22Rv1 (cell line): ENCODE data around the gene PRDM11.

Experiments used
- H3K27ac ChIP-seq: fragments of 450-650 bp; 2 replicates; pipeline ENCODE4 v1.5.1; 2017
- ZFX ChIP-seq: fragments of 450-650 bp; IDR thresholded peaks from 2 replicates; pipeline ENCODE4 v1.6.1; 2017; ENCODE audit warnings: antibody characterized with exemption, borderline replicate concordance
- TF ChIP-seq, protein P1 (sequence below): fragments of 450-650 bp; IDR thresholded peaks from 2 replicates; pipeline ENCODE4 v1.5.1; 2017; ENCODE audit warnings: mild to moderate bottlenecking

The PRDM11 gene

DNA sequence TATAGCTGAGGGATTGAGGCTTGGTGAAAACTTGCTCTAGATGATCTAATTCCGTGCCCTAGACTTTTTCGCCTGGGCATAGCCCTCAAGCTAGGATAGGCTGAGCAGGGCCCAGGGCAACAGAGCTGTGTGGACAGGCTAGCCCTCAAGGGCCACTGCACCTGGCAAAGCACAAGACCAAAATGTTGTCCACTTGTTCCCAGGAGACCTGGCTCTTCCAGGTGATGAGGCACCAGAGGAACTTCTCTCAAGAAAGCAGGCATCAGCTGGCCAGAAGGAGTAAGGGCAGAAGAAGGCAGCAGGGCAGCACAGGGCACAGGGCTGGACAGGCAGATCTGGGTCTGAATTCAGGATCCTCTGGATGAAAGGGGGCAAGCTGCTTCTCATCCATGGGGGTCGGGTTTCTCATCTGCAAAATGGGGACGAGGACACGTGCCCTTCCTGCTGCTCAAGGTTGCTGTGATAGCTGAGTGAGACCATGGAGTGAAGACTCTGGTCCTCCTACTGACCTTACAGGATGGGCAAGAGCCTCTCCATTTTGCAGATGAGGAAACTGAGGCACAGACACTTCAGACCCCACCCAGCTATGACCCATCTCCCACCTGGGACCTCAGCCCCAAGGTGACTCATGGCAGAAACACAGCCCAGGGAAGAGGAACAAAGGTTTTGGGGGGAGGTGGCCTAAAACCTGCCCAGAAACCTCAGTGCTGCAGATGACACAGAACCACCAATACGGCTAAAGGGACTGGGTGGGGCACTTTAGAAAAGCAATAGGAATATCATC is 42.2 kb upstream of the PRDM11 start:
- TF ChIP-seq, protein P1, sequence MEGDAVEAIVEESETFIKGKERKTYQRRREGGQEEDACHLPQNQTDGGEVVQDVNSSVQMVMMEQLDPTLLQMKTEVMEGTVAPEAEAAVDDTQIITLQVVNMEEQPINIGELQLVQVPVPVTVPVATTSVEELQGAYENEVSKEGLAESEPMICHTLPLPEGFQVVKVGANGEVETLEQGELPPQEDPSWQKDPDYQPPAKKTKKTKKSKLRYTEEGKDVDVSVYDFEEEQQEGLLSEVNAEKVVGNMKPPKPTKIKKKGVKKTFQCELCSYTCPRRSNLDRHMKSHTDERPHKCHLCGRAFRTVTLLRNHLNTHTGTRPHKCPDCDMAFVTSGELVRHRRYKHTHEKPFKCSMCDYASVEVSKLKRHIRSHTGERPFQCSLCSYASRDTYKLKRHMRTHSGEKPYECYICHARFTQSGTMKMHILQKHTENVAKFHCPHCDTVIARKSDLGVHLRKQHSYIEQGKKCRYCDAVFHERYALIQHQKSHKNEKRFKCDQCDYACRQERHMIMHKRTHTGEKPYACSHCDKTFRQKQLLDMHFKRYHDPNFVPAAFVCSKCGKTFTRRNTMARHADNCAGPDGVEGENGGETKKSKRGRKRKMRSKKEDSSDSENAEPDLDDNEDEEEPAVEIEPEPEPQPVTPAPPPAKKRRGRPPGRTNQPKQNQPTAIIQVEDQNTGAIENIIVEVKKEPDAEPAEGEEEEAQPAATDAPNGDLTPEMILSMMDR, result no peak
- TF ChIP-seq ZFX, result no peak
- H3K27ac ChIP-seq, result no peak overlapping the region

DNA sequence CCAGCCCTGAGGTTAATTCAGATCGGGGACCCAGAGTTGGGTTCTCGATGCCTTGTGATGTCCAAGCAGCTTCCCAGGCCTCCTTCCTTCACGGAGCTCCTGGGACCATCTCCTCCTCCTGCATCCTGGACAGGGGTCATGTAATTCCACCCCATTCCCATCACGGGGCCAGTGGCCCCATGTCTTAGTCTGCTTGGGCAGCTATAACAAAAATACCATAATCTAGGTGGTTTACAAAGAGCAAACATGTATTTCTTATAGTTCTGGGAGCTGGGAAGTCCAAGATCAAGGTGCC is 41.7 kb upstream of the PRDM11 start:
- TF ChIP-seq ZFX, result no peak
- TF ChIP-seq, protein P1, result no peak
- H3K27ac ChIP-seq, result no peak overlapping the region

DNA sequence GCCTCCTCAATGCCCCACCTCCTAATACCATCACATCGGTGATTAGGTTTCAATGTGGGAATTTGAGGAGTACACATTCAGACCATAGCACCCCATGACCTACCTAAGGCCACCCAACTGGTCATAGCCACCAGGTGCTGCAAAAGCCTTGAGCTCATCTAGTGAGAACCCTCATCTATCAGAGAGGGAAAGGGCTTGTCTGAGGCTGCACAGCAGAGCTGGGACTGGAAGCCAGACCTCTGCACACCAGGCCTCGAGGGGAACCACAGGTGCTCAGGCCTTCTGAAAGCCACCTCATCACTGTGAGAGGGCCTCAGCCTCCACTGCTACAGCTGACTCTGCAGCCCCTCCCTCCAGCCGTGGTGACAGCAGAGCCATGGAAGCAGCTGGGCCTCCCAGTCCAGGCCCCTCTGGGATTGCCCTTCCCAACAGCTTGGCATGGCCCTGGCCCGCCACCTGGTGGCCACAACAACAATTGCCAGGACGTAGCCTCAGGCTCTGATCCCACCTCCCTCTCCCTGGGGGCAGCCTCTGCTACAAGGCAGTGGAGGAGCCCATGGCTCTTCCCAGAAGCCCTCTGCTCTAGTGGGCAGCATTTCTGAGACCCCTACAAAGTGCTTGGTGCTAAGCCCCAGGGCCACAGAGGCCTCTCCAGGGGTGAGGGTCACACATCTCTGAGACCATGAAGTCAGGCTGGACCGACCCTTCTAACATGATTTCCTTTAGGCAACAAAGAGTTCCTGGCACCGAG is 41.0 kb upstream of the PRDM11 start:
- H3K27ac ChIP-seq, result no peak overlapping the region
- TF ChIP-seq, protein P1, result peak; percentile 93
- no peak for TF ChIP-seq ZFX

DNA sequence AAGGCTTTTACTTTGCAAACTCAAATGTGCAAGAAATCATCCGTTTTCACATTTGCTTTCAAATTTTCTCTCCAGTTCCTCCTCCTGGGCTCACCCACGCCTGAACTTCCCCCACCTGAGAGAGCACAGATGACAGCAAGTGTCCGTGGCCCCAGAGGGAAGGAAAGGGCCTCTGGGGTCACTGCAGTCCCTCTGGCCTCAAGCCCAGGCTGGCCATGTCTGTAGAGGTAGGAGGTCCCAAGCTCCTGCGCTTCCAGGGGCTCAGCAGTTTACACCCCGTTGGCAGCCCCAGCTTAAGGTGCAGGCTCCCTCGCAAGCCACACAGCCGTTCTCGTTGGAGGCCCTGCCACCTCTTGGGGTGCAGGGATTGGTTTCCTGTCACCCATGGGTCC is 40.5 kb upstream of the PRDM11 start:
- no peak overlapping the region for H3K27ac ChIP-seq
- TF ChIP-seq ZFX, result no peak
- TF ChIP-seq, protein P1, result no peak

DNA sequence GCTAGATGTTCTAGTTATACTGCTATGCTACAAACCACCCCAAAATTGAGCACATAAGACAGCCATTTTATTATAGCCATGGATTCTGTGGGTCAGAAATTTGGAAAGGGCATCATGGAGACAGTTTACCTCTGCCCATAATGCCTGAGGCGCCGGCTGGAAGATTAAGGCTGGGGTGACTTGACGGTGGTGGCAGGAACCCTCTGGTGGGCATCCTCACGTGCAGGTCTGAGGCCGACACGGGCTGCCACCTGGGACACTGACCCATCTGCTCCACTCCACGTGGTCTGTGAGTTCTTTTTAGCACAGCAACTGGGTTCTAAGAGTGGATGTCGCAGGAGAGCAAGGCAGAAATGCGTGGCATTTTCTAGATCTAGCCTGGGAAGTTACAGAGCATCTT is 40.0 kb upstream of the PRDM11 start:
- no peak overlapping the region for H3K27ac ChIP-seq
- TF ChIP-seq, protein P1, result no peak
- no peak for TF ChIP-seq ZFX

DNA sequence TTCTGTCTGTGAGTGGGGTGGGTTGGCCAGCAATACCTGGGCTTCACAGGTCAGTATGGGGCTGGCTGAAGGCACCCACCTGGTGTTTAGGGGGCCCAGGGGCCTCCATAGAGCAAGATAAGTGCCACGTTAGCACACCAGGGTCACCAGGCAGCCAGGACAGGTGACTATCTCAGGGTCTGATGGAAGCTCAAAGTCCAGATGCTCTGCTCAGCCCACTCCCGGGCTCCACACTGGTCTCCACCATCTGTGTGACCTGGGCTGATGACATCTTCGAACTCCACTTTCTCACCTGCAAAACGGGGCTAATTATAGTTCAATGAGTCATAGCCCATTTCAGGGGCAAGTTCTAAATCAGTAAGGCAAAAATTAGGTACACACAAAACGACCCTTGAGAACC is 39.4 kb upstream of the PRDM11 start:
- no peak overlapping the region for H3K27ac ChIP-seq
- TF ChIP-seq, protein P1, result no peak
- TF ChIP-seq ZFX, result no peak
